GM18909 (cell line): ENCODE measurements around the gene ABHD16B.

Source experiments
- ATAC-seq: cut with Tn5 transposase; IDR thresholded peaks from one replicate; pipeline ENCODE4 v1.9.1; 2021; ENCODE audit warnings: mild to moderate bottlenecking; ENCODE audit not compliant: unreplicated experiment, poor library complexity

Gene ABHD16B

GRCh38 chr20:63892402-63892801 lies 31.1 kb downstream of the ABHD16B start:
- no peak for ATAC-seq

GRCh38 chr20:63893999-63894357 lies 32.7 kb downstream of the ABHD16B start:
- no peak for ATAC-seq

GRCh38 chr20:63894358-63895201 lies 33.3 kb downstream of the ABHD16B start, which contains the start of gene DNAJC5:
DNAJC5 (plus strand) TSS chr20:63895126; CDS start chr20:63928346, 33,220 bp downstream.
- peak; percentile 80 for ATAC-seq

- ATAC-seq = peak; percentile 24
Measured at GRCh38 chr20:63895202-63895951, 34.1 kb downstream of the ABHD16B start.

- ATAC-seq = no peak
Measured at GRCh38 chr20:63895952-63896263, 34.6 kb downstream of the ABHD16B start.

- no peak for ATAC-seq
Measured at GRCh38 chr20:63896264-63897105, 35.2 kb downstream of the ABHD16B start.

- ATAC-seq = no peak
Measured at GRCh38 chr20:63897978-63898561, 36.8 kb downstream of the ABHD16B start.

GRCh38 chr20:63898882-63899558 lies 37.7 kb downstream of the ABHD16B start:
- ATAC-seq = no peak

- ATAC-seq = no peak
Measured at GRCh38 chr20:63900413-63900812, 39.1 kb downstream of the ABHD16B start.

GRCh38 chr20:63903796-63904561 lies 42.7 kb downstream of the ABHD16B start:
- no peak for ATAC-seq

- no peak for ATAC-seq
Measured at GRCh38 chr20:63908008-63908682, 46.8 kb downstream of the ABHD16B start.

GRCh38 chr20:63911176-63911575 lies 49.9 kb downstream of the ABHD16B start:
- ATAC-seq = no peak
